AG08395 (cell line): ENCODE results near the gene TUBB2A.

Experiments used
- DNase-seq: peaks from one replicate; pipeline ENCODE4 v3.0.0; 2012; ENCODE audit warnings: mixed read lengths, low spot score

Gene TUBB2A

GRCh38 chr6:3119040-3119723 lies 38.2 kb downstream of the TUBB2A start:
- DNase-seq, result peak; percentile 40

GRCh38 chr6:3118353-3119039 lies 38.8 kb downstream of the TUBB2A start, which contains the start of gene BPHL:
Gene BPHL (plus strand): TSS chr6:3118711. CDS start chr6:3118741, 30 bp downstream.
- DNase-seq, result peak; percentile 100

GRCh38 chr6:3117912-3118352 lies 39.4 kb downstream of the TUBB2A start:
- no peak for DNase-seq

- DNase-seq, result no peak
Measured at GRCh38 chr6:3114377-3114776, 43.0 kb downstream of the TUBB2A start.

GRCh38 chr6:3109761-3110160 lies 47.6 kb downstream of the TUBB2A start:
- DNase-seq, result no peak

- DNase-seq, result no peak
Measured at GRCh38 chr6:3108746-3109414, 48.5 kb downstream of the TUBB2A start.
